ENCODE results near the gene RPS6KA2. TPM values are rescaled to one million over a fixed set of nuclear protein-coding genes. Genes with fewer than 3 reads are reported as not detected.

Gene RPS6KA2
- total RNA-seq: 106 and 120 TPM in 2 replicates

DNA sequence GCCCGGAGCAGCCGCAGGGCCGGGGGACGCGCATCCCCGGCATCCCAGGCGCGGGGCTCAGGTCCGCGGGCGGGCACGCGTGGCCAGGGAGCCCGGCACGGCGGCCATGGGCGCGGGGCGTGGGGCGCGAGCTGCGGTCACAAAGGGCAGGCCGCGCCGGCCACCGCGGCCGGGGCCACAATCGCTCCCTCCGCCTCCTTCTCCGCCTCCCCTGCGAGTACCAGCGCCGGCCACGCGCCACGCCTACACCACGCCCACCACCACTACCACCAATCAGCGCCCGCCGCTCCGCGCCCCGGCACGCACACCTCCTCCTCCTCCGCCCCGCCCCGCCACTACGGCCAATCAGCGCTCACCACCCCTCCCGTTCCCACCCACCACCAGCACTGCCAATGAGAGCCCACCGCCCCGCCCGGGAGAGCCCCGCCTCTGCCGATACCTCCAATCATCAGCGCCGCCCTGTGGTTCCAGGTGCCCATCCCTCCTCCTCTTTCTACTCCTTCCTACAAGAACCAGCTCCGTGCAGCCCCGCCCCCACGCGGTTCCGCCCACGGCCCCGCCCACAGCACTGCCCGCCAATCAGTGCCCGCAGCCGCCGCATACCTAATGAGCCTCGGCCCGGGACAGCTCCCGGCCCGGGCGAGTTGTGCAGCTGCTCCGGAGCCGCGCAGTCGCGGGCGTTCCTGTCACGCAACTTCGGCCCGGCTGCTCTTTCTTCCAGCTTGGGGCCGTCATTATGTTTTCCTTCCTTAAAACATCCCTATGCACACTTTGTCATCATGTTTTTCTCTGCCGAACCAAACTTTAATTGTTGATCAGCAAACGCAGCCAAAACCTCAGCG, at the start of gene RPS6KA2:
Gene RPS6KA2, minus strand, starts transcription at position 219 of the 842 bp plus-strand sequence. CDS start 232 bp downstream, outside the sequence.

GRCh38 chr6:166586424-166587156, 40.5 kb downstream of the RPS6KA2 start, which contains the start of gene RAMACL:
Gene RAMACL (minus strand): TSS chr6:166586678. CDS start chr6:166586477, 201 bp downstream.

DNA sequence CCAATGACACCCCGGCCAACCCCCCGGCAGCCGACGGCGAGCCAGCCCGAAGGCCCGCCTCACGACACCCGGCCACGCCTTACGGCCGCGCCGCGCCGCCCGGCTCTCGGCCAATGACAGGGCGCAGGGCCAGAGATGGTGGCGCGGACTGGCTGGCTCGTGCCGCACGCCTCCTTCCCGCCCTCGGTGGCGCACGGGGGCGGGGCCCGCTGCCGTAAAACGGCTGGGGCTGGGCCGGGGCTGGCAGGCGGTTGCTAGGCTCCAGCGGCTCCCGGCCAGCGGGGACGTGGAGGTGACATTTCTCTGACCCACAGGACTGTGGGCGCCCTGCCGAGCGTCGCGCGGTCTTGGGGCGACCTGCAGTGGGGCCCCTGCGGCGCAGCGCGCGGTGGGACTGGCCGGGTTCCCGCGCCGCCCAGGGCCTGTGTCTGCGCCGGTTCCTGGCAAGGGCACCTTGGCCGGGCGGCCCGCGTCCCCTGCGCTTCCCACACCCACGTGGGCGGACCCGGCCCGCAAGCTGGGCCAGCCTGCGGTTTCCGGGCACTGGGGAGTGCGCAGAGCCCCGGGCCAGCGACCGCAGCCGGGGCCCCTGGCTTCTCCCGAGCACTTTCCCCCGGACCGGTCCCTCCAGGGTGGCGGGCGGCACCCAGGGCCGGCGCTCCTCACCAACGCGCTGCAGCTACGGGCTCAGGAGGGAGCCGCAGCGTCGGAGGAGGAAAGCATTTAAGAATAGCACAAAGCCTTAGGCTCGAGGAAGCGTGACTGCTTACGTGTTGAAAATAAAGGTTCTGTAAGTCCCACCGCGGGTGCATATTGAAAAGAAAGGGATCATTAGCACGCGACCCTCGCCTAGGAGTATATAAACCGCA, 243.9 kb downstream of the RPS6KA2 start, which contains the start of gene MPC1:
Gene MPC1, minus strand, starts transcription at position 8 of the 869 bp plus-strand sequence. CDS start 64 bp downstream, outside the sequence.

Small RNA genes within 50 kb of the gene (small RNA-seq; reads per million reads assigned to genes)
- not detected for gene MIR1913

Other genes with a start within 250 kb of the RPS6KA2 start
- gene MPC1, start 244.3 kb downstream of the RPS6KA2 start, total RNA-seq: 20.3 and 23.1 TPM in 2 replicates
- 3.1 and 3.4 TPM in 2 replicates for gene RAMACL, start 40.6 kb downstream of the RPS6KA2 start, total RNA-seq

Measured in hair follicle dermal papilla cell (primary cell).